ENCODE results near the gene BRSK1. TPM values are rescaled to one million over a fixed set of nuclear protein-coding genes. Genes with fewer than 3 reads are reported as not detected.

Gene BRSK1
- total and polyA plus RNA-seq, 2 of the 13 experiments (the other 11 are each of a cell fraction or from before 2014, with no cell fraction given): 0.18 to 1.2 TPM

DNA sequence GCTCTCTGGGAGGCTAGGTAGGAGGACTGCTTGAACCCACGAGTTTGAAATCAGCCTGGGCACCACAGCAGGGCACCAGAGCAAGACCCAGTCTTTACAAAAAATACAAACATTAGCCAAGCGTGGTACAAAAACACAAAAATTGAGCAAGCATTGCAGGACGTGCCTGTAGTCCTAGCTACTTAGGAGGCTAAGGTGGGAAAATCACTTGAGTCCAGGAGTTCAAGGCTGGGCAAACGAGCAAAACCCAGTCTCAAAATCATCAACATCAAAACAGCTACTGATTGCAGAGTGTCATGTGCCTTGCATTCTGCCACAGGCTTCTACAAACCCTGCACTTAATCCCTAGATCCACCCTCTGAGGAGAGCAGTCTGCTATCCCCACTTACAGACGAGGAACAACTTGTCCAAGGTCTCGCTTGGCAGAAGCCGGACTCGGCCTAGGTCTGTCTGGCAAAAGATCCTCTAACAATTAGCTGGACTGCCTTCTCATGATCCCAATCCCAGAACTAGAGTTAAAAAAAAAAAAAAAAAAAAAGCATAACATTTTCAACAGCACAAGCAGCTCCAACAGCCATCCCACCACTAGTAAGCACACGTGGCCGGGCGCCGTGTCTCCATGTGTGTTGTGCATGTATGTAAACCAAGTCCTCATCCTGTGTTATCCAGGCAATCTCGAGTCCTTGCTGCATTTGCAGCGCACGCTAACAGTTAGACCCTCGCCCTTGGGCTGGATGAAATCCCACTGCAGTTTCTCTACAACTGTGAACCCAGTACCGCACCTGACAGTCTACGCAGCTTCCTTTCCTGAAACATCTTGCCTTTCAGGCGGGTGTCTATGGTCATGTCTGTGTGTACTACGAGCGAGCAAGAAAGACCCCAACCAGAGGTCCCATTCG lies 27.0 kb upstream of the BRSK1 start (continued):
- TF ChIP-seq ZSCAN20 (CRISPR knock-in tag; IDR thresholded peaks at IDR 0.05; ENCODE audit: borderline replicate concordance) (no peak), PTBP1 (IDR thresholded peaks at IDR 0.05; ENCODE audit: low read depth, low read length, poor library complexity, severe bottlenecking) (no peak), SIX4 (CRISPR knock-in tag; IDR thresholded peaks at IDR 0.05) (no peak), ZNF747 (CRISPR knock-in tag; IDR thresholded peaks at IDR 0.05; ENCODE audit: borderline replicate concordance) (no peak), ZNF232 (CRISPR knock-in tag; IDR thresholded peaks at IDR 0.05; ENCODE audit: borderline replicate concordance) (no peak), GTF3A (CRISPR knock-in tag; conservative IDR thresholded peaks at IDR 0.05) (no peak), STAG1 (CRISPR knock-in tag; IDR thresholded peaks at IDR 0.05) (no peak), BRCA1 (CRISPR knock-in tag; IDR thresholded peaks at IDR 0.05) (no peak), RFX3 (CRISPR knock-in tag; IDR thresholded peaks at IDR 0.05) (no peak), AHDC1 (CRISPR knock-in tag; IDR thresholded peaks at IDR 0.05; ENCODE audit: borderline replicate concordance) (no peak), YY1 (IDR thresholded peaks at IDR 0.05; ENCODE audit: insufficient read depth, insufficient replicate concordance, low read depth, low read length) (no peak), EZH2 (conservative IDR thresholded peaks at IDR 0.05; ENCODE audit: low read depth, low read length) (no peak), ZFP36 (IDR thresholded peaks at IDR 0.05; ENCODE audit: borderline replicate concordance, low read depth, low read length, partially characterized antibody) (no peak), HIVEP1 (CRISPR knock-in tag; IDR thresholded peaks at IDR 0.05) (no peak), ZNF451 (CRISPR knock-in tag; IDR thresholded peaks at IDR 0.05) (no peak), ZSCAN21 (CRISPR knock-in tag; IDR thresholded peaks at IDR 0.05; ENCODE audit: borderline replicate concordance) (no peak; the same call in 1 of the 2 replicates), ZNF644 (CRISPR knock-in tag; IDR thresholded peaks at IDR 0.05; ENCODE audit: low read depth) (no peak), PHF21A (CRISPR knock-in tag; IDR thresholded peaks at IDR 0.05) (0 out of 2 replicates have a peak, but pooled peaks have one; percentile 54), FIP1L1 (IDR thresholded peaks at IDR 0.05; ENCODE audit: borderline replicate concordance, insufficient read depth, low read depth, low read length) (no peak)
- TF ChIP-seq, protein P1, sequence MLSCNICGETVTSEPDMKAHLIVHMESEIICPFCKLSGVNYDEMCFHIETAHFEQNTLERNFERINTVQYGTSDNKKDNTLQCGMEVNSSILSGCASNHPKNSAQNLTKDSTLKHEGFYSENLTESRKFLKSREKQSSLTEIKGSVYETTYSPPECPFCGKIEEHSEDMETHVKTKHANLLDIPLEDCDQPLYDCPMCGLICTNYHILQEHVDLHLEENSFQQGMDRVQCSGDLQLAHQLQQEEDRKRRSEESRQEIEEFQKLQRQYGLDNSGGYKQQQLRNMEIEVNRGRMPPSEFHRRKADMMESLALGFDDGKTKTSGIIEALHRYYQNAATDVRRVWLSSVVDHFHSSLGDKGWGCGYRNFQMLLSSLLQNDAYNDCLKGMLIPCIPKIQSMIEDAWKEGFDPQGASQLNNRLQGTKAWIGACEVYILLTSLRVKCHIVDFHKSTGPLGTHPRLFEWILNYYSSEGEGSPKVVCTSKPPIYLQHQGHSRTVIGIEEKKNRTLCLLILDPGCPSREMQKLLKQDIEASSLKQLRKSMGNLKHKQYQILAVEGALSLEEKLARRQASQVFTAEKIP (CRISPR knock-in tag; IDR thresholded peaks at IDR 0.05; ENCODE audit: borderline replicate concordance): no peak
- TF ChIP-seq, protein P2, sequence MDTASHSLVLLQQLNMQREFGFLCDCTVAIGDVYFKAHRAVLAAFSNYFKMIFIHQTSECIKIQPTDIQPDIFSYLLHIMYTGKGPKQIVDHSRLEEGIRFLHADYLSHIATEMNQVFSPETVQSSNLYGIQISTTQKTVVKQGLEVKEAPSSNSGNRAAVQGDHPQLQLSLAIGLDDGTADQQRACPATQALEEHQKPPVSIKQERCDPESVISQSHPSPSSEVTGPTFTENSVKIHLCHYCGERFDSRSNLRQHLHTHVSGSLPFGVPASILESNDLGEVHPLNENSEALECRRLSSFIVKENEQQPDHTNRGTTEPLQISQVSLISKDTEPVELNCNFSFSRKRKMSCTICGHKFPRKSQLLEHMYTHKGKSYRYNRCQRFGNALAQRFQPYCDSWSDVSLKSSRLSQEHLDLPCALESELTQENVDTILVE (CRISPR knock-in tag; IDR thresholded peaks at IDR 0.05): no peak
